GM19238 (cell line): Measurements from ENCODE around the gene C21orf58.

ENCODE experiments used
- DNase-seq: peaks from one replicate; pipeline ENCODE4 v3.0.0; 2011; ENCODE audit warnings: low spot score; ENCODE audit not compliant: insufficient read length

C21orf58 gene

GRCh38 chr21:46354046-46354445 lies 30.4 kb upstream of the C21orf58 start:
- no peak for DNase-seq

DNA sequence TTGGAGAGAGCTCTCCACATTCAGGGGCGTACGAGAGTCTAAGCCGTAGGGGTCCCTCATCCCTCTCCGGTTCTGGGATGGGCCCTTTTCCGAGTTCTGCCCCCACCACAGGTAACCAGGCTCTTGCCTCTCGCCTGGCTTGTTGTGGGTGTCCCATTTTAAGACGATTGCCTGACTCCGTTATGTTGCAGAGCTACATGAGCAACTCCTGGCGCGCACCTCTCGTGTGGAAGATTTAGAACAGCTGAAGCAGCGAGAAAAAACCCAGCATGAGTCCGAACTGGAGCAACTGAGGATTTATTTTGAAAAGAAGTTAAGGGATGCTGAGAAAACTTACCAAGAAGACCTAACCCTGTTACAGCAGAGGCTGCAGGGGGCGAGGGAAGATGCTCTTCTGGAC lies 29.2 kb upstream of the C21orf58 start:
- DNase-seq: no peak

- DNase-seq: no peak
Measured at GRCh38 chr21:46352164-46352515, 28.5 kb upstream of the C21orf58 start.

- DNase-seq: no peak
Measured at GRCh38 chr21:46351476-46352163, 27.9 kb upstream of the C21orf58 start.

- DNase-seq: no peak
Measured at GRCh38 chr21:46350981-46351380, 27.3 kb upstream of the C21orf58 start.

- no peak for DNase-seq
Measured at GRCh38 chr21:46350571-46350970, 26.9 kb upstream of the C21orf58 start.

DNA sequence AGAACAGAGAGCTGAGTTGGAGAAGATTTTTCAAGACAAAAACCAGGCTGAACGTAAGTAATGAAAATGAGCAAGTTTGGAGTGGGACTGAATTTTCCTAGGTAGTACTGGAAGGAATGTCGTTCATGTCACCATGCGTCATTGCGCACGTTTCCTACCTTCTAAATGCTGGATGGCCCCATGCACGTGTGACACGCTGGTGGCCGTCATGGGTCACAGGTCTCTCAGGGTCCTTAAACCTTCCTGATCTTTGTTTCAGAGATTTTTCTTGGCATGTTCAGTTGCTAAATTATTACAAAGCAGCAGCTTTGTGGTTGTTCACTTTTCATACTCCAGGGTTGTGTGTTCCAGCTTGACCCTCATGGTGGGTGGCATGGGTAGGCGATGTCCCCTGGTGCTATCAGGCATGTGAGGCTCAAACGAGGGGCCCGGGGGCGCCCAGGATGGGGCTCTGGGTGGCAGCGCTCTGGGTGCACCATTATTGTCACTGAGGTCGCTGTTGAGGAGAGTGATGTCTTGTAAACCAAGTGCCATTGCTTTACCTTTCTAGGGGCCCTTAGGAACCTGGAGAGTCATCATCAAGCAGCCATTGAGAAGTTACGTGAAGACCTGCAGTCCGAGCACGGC lies 25.6 kb upstream of the C21orf58 start:
- DNase-seq: no peak

- DNase-seq: no peak
Measured at GRCh38 chr21:46347791-46348381, 24.2 kb upstream of the C21orf58 start.

- DNase-seq: no peak
Measured at GRCh38 chr21:46347203-46347550, 23.5 kb upstream of the C21orf58 start.

GRCh38 chr21:46346296-46347202 lies 22.9 kb upstream of the C21orf58 start:
- DNase-seq: no peak

DNA sequence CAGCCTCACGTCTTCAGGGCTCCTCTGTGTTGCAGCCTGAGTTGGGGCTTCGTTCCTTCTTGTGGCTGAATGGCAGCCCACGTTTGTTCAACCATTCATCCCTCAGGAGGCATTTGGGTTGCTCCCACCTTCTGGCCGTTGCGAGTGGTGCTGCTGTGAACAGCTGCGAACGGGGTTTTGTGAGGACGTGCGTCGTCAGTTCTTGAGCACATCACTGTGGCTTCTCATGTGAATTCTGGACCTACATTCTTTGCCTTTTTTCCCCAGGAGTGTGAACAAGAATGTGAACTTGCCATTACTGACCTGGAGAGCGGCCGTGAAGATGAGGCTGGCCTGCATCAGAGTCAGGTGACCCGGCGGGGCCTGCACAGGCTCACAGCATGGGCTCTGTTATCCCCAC lies 22.2 kb upstream of the C21orf58 start:
- no peak for DNase-seq

GRCh38 chr21:46344219-46344915 lies 20.7 kb upstream of the C21orf58 start:
- no peak for DNase-seq

- DNase-seq: no peak
Measured at GRCh38 chr21:46340998-46341397, 17.3 kb upstream of the C21orf58 start.

DNA sequence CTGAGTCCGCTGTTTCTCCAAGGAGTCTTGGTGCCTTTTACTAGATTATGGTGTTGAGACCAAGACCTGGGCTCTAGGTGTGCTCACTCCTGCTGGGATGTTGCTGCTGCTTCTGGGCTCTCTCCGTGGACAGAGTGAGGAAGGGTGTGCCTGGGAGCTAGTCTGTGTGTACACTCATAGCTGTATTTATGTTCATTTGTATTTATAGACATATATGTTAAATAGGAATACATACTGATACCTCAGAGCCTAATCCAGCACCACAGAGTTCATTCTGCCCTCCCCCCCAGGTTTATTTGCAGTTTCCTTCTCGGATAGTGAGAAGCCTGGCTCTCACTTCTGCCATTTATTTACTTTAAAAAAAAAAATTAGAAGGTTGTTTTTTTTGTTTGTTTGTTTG lies 12.9 kb upstream of the C21orf58 start:
- DNase-seq: no peak

- no peak for DNase-seq
Measured at GRCh38 chr21:46334351-46335140, 10.9 kb upstream of the C21orf58 start.

- no peak for DNase-seq
Measured at GRCh38 chr21:46329796-46330195, 6.1 kb upstream of the C21orf58 start.

GRCh38 chr21:46328151-46328550 lies 4.5 kb upstream of the C21orf58 start:
- no peak for DNase-seq

DNA sequence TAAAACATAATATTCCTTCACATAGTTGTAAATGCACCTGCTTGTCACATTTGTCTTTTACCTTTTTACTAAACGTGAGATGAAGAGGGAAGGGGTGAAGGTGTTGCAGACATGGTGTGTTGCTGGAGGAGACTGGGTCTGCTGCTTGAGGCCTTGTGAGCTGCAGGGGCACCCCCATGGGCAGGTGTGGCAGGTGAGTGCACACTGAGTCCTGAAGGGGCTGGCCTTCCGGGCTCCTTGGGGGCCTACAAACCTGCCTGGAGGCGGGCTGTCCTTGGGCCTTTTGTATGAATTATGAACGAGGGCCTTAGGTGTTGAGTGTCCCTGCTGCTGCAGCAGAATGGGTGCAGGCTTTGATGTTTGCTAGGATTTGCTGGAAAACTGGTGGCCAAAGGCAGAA lies 4.0 kb upstream of the C21orf58 start:
- no peak for DNase-seq

DNA sequence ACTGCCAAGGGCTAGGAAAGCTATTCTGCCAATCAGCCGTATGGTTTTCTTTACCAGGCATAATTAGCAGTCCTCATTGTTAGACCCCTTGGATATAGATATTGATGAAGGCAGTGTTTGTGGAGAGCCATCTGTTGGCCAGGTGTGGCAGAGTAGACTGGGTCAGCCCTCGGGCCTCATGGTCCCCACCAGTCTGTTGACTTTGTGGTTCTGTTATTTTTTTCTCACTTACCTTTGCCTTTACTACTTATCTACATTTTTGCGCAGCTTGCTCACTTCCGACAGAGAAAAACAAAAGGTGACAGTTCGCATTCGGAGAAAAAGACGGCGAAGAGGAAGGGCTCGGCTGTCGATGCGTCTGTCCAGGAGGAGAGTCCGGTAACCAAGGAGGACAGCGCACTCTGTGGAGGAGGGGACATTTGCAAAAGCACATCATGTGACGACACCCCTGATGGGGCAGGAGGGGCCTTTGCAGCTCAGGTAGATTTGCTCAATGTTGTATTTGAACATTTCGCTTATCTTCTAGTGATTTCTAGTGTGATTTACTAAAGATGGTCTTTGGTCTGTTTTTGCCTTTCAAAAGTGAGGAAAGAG lies 2.5 kb upstream of the C21orf58 start:
- DNase-seq: no peak
